Astrocyte (in vitro differentiated cells and primary cell): Measurements from ENCODE around the gene GABRA5. TPM values are rescaled to one million over a fixed set of nuclear protein-coding genes. Genes with fewer than 3 reads are reported as not detected.
A peak's percentile ranks its signal among the peaks of the same experiment; 100 is the strongest.

ENCODE experiments used
- DNase-seq: peaks from one replicate; pipeline ENCODE4 v3.0.0-alpha.2; 2010; ENCODE audit warnings: low read depth
- FAIRE-seq: peaks from 2 replicates; lab custom pipeline; 2011; peaks lifted over from hg19 to GRCh38; lab: Jason Lieb, UNC
- H2AFZ ChIP-seq: 2 replicates; pipeline ENCODE4 v1.6.0; 2012; ENCODE audit warnings: low read depth, low read length, inconsistent platforms
- H3K27ac ChIP-seq: 2 replicates; pipeline ENCODE4 v1.5.1; 2011; ENCODE audit warnings: low read depth, low read length, inconsistent platforms
- H3K27me3 ChIP-seq: 2 replicates; pipeline ENCODE4 v1.6.0; 2011; ENCODE audit warnings: low read length, inconsistent platforms; ENCODE audit not compliant: insufficient read depth
- H3K36me3 ChIP-seq: 2 replicates; pipeline ENCODE4 v1.5.1; 2011; ENCODE audit warnings: low read length, inconsistent platforms; ENCODE audit not compliant: insufficient read depth
- H3K4me1 ChIP-seq: 2 replicates; pipeline ENCODE4 v1.5.1; 2011; ENCODE audit warnings: low read length, inconsistent platforms; ENCODE audit not compliant: insufficient read depth
- H3K4me2 ChIP-seq: 2 replicates; pipeline ENCODE4 v1.6.0; 2012; ENCODE audit warnings: low read length, inconsistent platforms
- H3K4me3 ChIP-seq: 2 replicates; pipeline ENCODE4 v1.5.1; 2011; ENCODE audit warnings: low read depth, mild to moderate bottlenecking, low read length, inconsistent platforms; ENCODE audit not compliant: insufficient read depth
- H3K79me2 ChIP-seq: 2 replicates; pipeline ENCODE4 v1.6.0; 2012; ENCODE audit warnings: mild to moderate bottlenecking, low read length, inconsistent platforms; ENCODE audit not compliant: insufficient read depth
- H3K9ac ChIP-seq: 2 replicates; pipeline ENCODE4 v1.6.0; 2012; ENCODE audit warnings: mild to moderate bottlenecking, low read length, inconsistent platforms
- H3K9me3 ChIP-seq: 2 replicates; pipeline ENCODE4 v1.5.1; 2012; ENCODE audit warnings: low read depth, mild to moderate bottlenecking, low read length, inconsistent platforms; ENCODE audit not compliant: insufficient read depth
- H4K20me1 ChIP-seq: 2 replicates; pipeline ENCODE4 v1.6.0; 2012; ENCODE audit warnings: low read length, inconsistent platforms; ENCODE audit not compliant: insufficient read depth
- H3K27ac Mint-ChIP-seq: one replicate; pipeline ENCODE4 v1.8.0; 2021; ENCODE audit warnings: mild to moderate bottlenecking, mixed read lengths; ENCODE audit not compliant: unreplicated experiment
- H3K27me3 Mint-ChIP-seq: one replicate; pipeline ENCODE4 v1.8.0; 2021; ENCODE audit warnings: low read depth, mixed read lengths; ENCODE audit not compliant: unreplicated experiment
- H3K36me3 Mint-ChIP-seq: one replicate; pipeline ENCODE4 v1.8.0; 2021; ENCODE audit warnings: low read depth, mixed read lengths; ENCODE audit not compliant: unreplicated experiment
- H3K4me1 Mint-ChIP-seq: one replicate; pipeline ENCODE4 v1.8.0; 2021; ENCODE audit warnings: low read depth, mixed read lengths; ENCODE audit not compliant: unreplicated experiment
- H3K4me3 Mint-ChIP-seq: one replicate; pipeline ENCODE4 v1.8.0; 2021; ENCODE audit warnings: mild to moderate bottlenecking, moderate library complexity, mixed read lengths; ENCODE audit not compliant: unreplicated experiment
- H3K9me3 Mint-ChIP-seq: one replicate; pipeline ENCODE4 v1.8.0; 2021; ENCODE audit warnings: mild to moderate bottlenecking, mixed read lengths; ENCODE audit not compliant: unreplicated experiment
- CTCF ChIP-seq: IDR thresholded peaks from 2 replicates; pipeline ENCODE4 v1.5.1; 2011; ENCODE audit warnings: low read depth, mild to moderate bottlenecking, inconsistent platforms, low read length, moderate library complexity; ENCODE audit not compliant: insufficient read depth
- EZH2 ChIP-seq: IDR thresholded peaks from 2 replicates; pipeline ENCODE4 v1.6.1; 2012; ENCODE audit warnings: mild to moderate bottlenecking, low read length, inconsistent platforms; ENCODE audit not compliant: insufficient read depth
- total RNA-seq: library from RNA; stranded (reverse); gene quantifications from 2 replicates; pipeline ENCODE4 v1.2.1, GENCODE V29; 2021

GABRA5 gene
- total RNA-seq, 1 donor from 2014 or later = 7.9 TPM

- Histone ChIP-seq H2AFZ (no peak overlapping the region), H3K9ac (no peak overlapping the region), H3K4me1 (peaks cover 8% of the 10 kb centered on the region), H3K4me2 (no peak overlapping the region), H3K27me3 (peaks cover 9% of the 10 kb centered on the region), H3K4me3 (no peak overlapping the region), H4K20me1 (no peaks in the 10 kb centered on the region), H3K36me3 (no peaks in the 10 kb centered on the region), H3K79me2 (no peaks in the 10 kb centered on the region), H3K27ac (no peak overlapping the region), H3K9me3 (no peaks in the 10 kb centered on the region)
- FAIRE-seq (no peak), DNase-seq (no peak)
- Mint-ChIP-seq H3K4me1 (peaks cover 9% of the 10 kb centered on the region), H3K4me3 (no peak overlapping the region), H3K27me3 (peaks cover 15% of the 10 kb centered on the region), H3K27ac (no peak overlapping the region), H3K36me3 (no peaks in the 10 kb centered on the region), H3K9me3 (no peaks in the 10 kb centered on the region)
- no peak for TF ChIP-seq EZH2
- TF ChIP-seq CTCF = no peak
Observed at GRCh38 chr15:26870346-26870745, 3.5 kb downstream of the GABRA5 start.

- Histone ChIP-seq H4K20me1 (no peaks in the 10 kb centered on the region), H3K9me3 (no peaks in the 10 kb centered on the region), H3K27me3 (peaks cover 9% of the 10 kb centered on the region), H3K4me1 (peaks cover 8% of the 10 kb centered on the region), H3K79me2 (no peaks in the 10 kb centered on the region), H3K4me2 (no peak overlapping the region), H3K36me3 (no peaks in the 10 kb centered on the region), H3K27ac (no peak overlapping the region), H3K4me3 (no peak overlapping the region), H3K9ac (no peak overlapping the region), H2AFZ (no peak overlapping the region)
- FAIRE-seq (no peak), DNase-seq (no peak)
- Mint-ChIP-seq H3K36me3 (no peaks in the 10 kb centered on the region), H3K27me3 (peaks cover 15% of the 10 kb centered on the region), H3K9me3 (no peaks in the 10 kb centered on the region), H3K27ac (no peak overlapping the region), H3K4me1 (peaks cover 9% of the 10 kb centered on the region), H3K4me3 (no peak overlapping the region)
- TF ChIP-seq EZH2 = no peak
- TF ChIP-seq CTCF = no peak
Observed at GRCh38 chr15:26872206-26872605, 5.3 kb downstream of the GABRA5 start.

DNA sequence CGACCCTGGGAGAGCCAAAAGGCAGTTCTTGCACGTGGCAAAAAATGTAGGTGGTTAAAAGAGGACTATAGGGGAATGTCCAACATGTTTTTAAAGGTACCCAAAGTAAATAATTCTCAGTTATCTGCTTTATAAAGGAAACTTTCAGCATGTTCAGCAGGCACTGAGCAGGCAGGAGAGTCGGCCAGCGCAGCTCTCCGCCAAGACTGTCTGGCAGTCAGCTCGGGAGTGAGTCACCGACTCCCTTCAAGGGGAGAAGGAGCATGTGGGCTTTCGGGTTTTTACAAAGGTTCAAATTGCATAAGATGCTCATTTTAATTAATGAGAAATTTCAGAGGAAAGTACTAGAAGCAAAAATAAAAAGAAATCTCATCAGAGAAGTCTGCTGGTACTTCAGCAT, 7.0 kb downstream of the GABRA5 start:
- H3K9ac ChIP-seq = no peak overlapping the region
- no peak for FAIRE-seq
- peak; percentile 65 for DNase-seq
- H3K27ac ChIP-seq = no peak overlapping the region
- no peaks in the 10 kb centered on the region for H3K9me3 Mint-ChIP-seq
- peak overlapping the region; percentile 61 for H3K4me2 ChIP-seq
- no peak overlapping the region for H2AFZ ChIP-seq
- TF ChIP-seq CTCF (no peak), EZH2 (no peak)
- H3K27me3 ChIP-seq = peaks cover 4% of the 10 kb centered on the region
- H3K4me1 ChIP-seq = peaks cover 8% of the 10 kb centered on the region
- no peaks in the 10 kb centered on the region for H3K9me3 ChIP-seq
- H3K4me3 Mint-ChIP-seq = no peak overlapping the region
- no peaks in the 10 kb centered on the region for H3K36me3 ChIP-seq
- peaks cover 4% of the 10 kb centered on the region for H3K36me3 Mint-ChIP-seq
- peaks cover 8% of the 10 kb centered on the region for H3K27me3 Mint-ChIP-seq
- peaks cover 9% of the 10 kb centered on the region for H3K4me1 Mint-ChIP-seq
- no peaks in the 10 kb centered on the region for H4K20me1 ChIP-seq
- H3K79me2 ChIP-seq = no peaks in the 10 kb centered on the region
- H3K4me3 ChIP-seq = peak overlapping the region; percentile 2
- H3K27ac Mint-ChIP-seq = peak overlapping the region; percentile 35
